GM18499 (cell line): ENCODE measurements around the gene UTS2.

Experiments
- ATAC-seq: cut with Tn5 transposase; IDR thresholded peaks from one replicate; pipeline ENCODE4 v1.9.1; 2021; ENCODE audit warnings: moderate number of reproducible peaks; ENCODE audit not compliant: insufficient read depth, unreplicated experiment

The UTS2 gene

DNA sequence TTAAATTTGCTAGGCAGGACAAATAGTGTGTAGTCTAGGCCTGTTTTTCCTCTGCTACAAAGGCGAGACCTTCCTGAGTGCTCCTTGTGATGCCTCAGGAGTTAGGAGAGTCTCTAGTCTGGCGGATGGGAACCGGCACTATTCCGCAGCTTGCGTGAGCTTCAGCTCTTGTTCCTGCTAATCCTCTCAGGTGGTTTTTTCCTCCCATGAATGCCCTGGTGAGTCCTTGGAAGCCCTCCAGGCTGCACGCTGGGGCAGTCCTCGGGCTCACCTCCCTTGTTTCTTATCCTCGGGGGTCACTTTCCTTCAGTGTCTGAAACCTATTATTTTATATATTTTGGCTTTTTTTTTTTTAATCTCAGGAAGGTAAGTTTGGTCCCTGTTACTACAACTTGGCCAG is 28.2 kb downstream of the UTS2 start:
- no peak for ATAC-seq

GRCh38 chr1:7821282-7821681 is 31.6 kb downstream of the UTS2 start:
- no peak for ATAC-seq

GRCh38 chr1:7813677-7814373 is 39.0 kb downstream of the UTS2 start:
- no peak for ATAC-seq

DNA sequence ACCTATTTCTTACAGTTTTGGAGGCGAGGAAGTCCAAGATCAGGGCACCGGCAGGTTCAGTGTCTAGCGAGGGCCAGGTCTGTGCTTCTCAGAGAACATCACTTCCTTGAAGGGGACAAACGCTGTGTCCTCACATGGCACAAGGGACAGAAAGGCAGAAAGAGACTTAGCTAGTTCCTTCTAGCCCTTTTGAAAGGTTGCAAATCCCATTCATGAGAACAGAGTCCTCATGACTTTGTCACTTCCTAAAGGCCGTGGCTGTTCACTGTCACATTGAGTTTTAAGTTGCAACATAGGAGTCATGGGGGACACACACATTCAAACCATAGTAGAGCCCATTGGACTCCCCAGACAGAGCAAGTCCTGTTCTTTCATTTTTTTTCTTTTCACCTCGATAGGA is 41.4 kb downstream of the UTS2 start:
- ATAC-seq, result no peak

- ATAC-seq, result no peak
Measured at GRCh38 chr1:7810395-7810794, 42.5 kb downstream of the UTS2 start.

GRCh38 chr1:7809742-7810141 is 43.1 kb downstream of the UTS2 start:
- ATAC-seq, result no peak

- no peak for ATAC-seq
Measured at GRCh38 chr1:7808253-7808844, 44.5 kb downstream of the UTS2 start.

GRCh38 chr1:7805460-7805859 is 47.4 kb downstream of the UTS2 start:
- no peak for ATAC-seq
